KOPT-K1 (cell line): Measurements from ENCODE around the gene MPL.

Source experiments
- H3K27ac ChIP-seq: fragments of 200-600 bp; sonication (generic); 2 replicates; pipeline ENCODE4 v1.5.1; 2016; ENCODE audit warnings: antibody characterized with exemption, mild to moderate bottlenecking, low read depth, low read length; ENCODE audit not compliant: poor library complexity, severe bottlenecking
- H3K36me3 ChIP-seq: fragments of 200-600 bp; sonication (generic); 2 replicates; pipeline ENCODE4 v1.5.1; 2017; ENCODE audit warnings: antibody characterized with exemption, mild to moderate bottlenecking, low read length, moderate library complexity; ENCODE audit not compliant: insufficient read depth
- H3K9me3 ChIP-seq: fragments of 200-600 bp; sonication (generic); 2 replicates; pipeline ENCODE4 v1.5.1; 2017; ENCODE audit warnings: antibody characterized with exemption, low read length, mild to moderate bottlenecking; ENCODE audit not compliant: insufficient read depth, poor library complexity, severe bottlenecking

The MPL gene

DNA sequence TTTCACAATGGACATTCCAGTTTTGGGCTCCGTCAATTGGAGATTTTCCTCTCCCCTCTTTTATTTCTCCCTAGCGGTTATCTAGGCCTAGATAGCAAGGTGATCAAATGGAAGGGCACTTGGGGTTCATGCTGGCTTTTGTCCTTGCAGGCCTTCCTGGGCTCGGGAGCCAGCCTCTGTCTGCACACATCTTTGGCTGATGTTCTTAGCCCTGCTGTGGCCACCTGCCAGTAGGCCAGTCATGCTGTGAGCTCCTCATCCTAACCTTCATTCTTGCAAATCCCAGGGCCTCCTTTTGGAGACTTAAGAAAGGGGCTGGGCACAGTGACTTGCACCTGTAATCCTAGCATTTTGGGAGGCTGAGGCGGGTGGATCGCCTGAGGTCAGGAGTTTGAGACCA lies 23.4 kb upstream of the MPL start:
- H3K36me3 ChIP-seq = no peaks in the 10 kb centered on the region
- H3K9me3 ChIP-seq = no peaks in the 10 kb centered on the region
- no peak overlapping the region for H3K27ac ChIP-seq

DNA sequence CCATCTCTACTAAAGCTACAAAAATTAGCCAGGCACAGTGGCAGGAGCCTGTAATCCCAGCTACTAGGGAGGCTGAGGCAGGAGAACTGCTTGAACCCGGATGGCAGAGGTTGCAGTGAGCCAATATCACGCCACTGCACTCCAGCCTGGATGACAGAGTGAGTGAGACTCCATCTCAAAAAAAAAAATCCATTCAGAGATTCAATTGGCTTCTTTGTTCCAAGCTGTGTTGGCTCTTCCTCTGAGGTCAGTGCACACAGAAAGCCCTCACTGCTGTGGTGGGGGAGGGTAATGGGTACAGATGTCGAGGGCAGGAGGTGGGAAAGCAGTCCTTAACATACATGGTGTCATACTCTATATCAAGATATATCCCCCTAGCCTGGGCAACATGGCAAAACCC lies 22.1 kb upstream of the MPL start:
- no peaks in the 10 kb centered on the region for H3K36me3 ChIP-seq
- H3K9me3 ChIP-seq = no peaks in the 10 kb centered on the region
- H3K27ac ChIP-seq = no peak overlapping the region

DNA sequence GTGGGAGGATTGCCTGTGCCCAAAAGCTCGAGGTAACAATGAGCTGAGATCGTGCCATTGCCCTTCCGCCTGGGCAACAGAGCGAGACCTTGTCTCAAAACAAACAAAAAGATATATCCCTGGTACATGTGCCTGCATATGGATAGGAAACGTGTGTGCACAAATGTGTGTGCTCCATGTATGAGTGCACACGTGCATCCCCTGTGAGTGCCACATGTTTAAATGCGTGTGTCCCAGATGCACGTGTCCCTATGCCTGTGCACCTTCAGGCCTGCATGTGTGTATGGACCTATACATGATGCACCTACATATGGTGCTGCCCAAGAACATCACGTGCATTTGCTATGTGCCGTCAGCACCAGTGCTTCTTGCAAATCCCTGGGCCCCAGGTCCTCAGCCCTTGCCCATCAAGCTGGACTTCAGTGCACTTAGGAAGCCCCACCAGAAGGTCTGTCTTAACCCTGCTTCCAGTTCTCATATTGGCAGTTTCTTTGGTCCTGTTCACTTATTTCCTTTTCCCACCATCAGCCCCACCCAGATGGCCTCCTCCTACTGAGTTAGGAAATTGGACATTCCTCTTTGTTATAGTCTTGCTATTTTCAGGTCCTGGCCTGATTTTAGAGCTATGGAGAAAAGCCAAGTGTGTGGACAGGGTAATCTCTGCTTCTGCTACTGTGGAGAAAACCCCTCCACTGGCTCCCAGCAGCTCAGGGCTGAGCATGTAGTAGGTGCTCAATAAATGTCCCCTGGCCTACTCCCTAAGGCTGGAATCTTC lies 21.5 kb upstream of the MPL start:
- no peaks in the 10 kb centered on the region for H3K9me3 ChIP-seq
- no peak overlapping the region for H3K27ac ChIP-seq
- no peaks in the 10 kb centered on the region for H3K36me3 ChIP-seq

DNA sequence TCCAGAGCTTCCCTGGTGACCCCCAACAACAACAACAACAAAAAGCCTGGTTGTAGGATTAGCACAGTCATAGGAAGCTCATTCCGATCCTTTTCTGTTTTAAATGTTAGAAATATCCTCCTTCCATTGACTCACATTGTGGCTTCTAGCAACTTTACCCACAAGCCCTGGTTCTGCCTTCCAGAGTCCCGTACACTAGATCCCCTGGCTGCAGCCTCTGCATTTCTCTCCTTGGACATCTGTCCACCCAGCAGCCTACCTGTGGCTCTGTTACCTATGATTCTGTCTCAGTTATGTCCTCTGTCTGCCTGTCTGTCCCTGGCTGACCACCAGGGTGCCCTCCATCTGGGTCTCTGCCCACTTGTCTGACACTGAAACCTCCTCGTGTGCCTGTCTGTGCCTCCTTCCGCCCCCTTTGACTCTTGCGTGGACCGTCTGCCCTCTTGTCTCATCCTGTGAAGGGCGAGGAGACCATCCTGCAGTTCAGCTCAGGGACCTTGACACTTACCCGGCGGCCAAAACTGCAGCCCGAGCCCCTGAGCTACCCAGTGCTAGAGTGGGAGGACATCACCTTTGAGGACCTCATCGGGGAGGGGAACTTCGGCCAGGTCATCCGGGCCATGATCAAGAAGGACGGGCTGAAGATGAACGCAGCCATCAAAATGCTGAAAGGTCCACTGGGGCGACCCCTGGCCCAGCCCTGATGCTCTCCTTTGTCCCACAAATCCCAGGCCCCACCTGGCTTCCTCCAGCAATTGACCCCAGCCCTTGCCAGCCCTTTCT lies 20.7 kb upstream of the MPL start:
- Histone ChIP-seq H3K27ac (no peak overlapping the region), H3K36me3 (no peaks in the 10 kb centered on the region)

DNA sequence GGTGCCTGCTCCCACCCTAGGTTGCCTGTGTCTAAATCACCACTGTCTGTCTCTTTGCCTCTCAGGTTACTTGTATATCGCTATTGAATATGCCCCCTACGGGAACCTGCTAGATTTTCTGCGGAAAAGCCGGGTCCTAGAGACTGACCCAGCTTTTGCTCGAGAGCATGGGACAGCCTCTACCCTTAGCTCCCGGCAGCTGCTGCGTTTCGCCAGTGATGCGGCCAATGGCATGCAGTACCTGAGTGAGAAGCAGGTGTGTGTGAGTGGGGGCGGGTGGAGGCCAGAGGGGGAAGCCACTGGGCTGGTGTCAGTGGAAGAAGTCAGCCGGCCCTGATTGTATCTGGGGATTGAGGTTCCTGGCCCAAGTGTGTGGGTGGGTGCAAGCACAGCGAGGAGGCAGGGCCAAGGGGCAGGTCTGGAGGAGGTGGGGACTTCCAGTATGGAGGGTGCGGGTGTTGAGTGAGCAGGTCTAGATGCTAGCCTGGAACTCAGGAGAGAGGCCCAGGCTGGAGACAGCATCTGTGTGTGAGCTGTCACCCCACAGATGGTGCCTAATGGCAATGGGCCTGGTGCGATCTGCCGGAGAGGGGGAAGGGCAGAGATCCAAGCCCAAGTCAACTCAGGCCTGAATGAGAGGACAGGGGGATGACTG lies 19.7 kb upstream of the MPL start:
- H3K36me3 ChIP-seq = no peaks in the 10 kb centered on the region
- no peaks in the 10 kb centered on the region for H3K9me3 ChIP-seq
- H3K27ac ChIP-seq = no peak overlapping the region

More for the DNA sequence above, 20.7 kb upstream of the MPL start:
- no peaks in the 10 kb centered on the region for H3K9me3 ChIP-seq

GRCh38 chr1:43318831-43319230 lies 18.8 kb upstream of the MPL start:
- no peaks in the 10 kb centered on the region for H3K9me3 ChIP-seq
- H3K27ac ChIP-seq = no peak overlapping the region
- no peaks in the 10 kb centered on the region for H3K36me3 ChIP-seq

DNA sequence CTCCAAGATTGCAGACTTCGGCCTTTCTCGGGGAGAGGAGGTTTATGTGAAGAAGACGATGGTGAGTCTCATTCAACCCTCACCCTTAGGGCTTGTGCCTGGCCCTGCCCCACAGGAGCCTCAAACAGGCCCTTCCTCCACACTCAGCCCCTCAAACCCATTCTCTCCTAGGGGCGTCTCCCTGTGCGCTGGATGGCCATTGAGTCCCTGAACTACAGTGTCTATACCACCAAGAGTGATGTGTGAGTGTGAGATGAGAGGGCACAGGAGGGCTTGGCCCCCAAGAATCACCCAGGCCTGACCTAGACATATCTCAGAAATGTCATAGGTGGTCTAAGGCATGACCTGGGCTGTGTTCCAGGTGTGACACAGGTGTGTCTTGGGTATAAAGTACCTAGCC lies 18.3 kb upstream of the MPL start:
- Histone ChIP-seq H3K9me3 (no peaks in the 10 kb centered on the region), H3K27ac (no peak overlapping the region), H3K36me3 (no peaks in the 10 kb centered on the region)

DNA sequence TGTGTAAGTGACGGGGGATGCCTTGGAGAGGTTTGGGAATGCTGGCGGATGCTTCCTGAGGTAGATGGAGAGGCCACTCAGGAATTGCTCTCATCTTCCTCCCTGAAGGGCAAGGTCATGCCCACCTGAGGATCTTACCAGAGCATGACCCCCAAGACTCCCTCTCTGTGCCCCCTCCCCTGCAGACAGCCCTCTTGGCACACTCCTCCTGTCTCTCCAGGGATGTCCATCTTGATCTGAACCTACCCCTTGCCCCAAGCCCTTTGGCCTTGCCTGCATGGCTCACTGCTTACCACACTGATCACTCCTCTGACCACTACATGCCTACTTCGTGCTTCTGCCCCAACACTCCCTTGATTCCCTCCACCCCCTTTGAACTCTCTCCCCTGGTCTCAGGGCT lies 17.9 kb upstream of the MPL start:
- no peaks in the 10 kb centered on the region for H3K36me3 ChIP-seq
- H3K27ac ChIP-seq = no peak overlapping the region
- H3K9me3 ChIP-seq = peaks cover 2% of the 10 kb centered on the region

GRCh38 chr1:43321331-43321891 lies 16.2 kb upstream of the MPL start:
- H3K36me3 ChIP-seq = no peaks in the 10 kb centered on the region
- peaks cover 15% of the 10 kb centered on the region for H3K9me3 ChIP-seq
- H3K27ac ChIP-seq = no peak overlapping the region

DNA sequence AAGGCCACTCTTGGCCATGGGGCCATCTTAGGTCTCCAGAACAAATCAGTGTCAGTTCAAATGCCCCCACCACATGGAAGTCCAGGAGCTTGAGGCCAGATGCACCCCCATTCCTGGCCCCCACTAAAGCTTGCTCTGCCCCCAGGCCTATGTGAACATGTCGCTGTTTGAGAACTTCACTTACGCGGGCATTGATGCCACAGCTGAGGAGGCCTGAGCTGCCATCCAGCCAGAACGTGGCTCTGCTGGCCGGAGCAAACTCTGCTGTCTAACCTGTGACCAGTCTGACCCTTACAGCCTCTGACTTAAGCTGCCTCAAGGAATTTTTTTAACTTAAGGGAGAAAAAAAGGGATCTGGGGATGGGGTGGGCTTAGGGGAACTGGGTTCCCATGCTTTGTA lies 15.1 kb upstream of the MPL start:
- H3K36me3 ChIP-seq = no peaks in the 10 kb centered on the region
- peaks cover 15% of the 10 kb centered on the region for H3K9me3 ChIP-seq
- no peak overlapping the region for H3K27ac ChIP-seq

- Histone ChIP-seq H3K36me3 (no peaks in the 10 kb centered on the region), H3K27ac (no peak overlapping the region), H3K9me3 (peaks cover 21% of the 10 kb centered on the region)
Observed at GRCh38 chr1:43324810-43325209, 12.8 kb upstream of the MPL start.

- H3K27ac ChIP-seq = no peak overlapping the region
- no peaks in the 10 kb centered on the region for H3K36me3 ChIP-seq
Observed at GRCh38 chr1:43325381-43325780, 12.2 kb upstream of the MPL start.

DNA sequence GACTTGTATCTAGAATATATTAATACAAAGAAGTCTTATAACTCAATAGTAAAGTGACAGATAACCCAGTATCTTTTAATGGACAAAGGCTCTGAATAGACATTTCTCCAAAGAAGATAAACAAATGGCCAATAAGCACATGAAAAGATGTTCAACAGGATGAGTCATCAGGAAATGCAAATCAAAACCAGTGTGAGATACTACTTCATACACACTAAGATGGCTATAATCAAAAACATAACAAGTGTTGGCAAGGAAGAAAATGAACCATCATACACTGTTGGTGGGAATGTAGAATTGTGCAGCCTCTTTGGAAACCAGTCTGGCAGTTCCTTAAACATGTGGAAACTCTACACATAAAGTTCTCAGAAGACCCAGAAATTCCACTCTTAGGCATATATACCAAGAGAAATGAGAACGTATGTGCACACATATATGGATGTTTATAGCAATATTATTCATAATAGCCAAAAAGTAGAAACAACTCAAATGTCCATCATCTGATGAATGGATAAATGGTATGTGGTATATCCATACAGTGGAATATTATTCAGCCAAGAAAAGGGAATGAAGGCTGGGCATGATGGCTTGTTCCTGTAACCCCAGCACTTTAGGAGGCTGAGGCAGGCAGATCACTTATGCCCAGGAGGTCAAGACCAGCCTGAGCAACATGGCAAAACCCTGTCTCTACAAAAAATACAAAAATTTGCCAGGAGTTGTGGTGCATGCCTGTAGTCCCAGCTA lies 9.9 kb upstream of the MPL start:
- Histone ChIP-seq H3K36me3 (no peaks in the 10 kb centered on the region), H3K9me3 (peaks cover 21% of the 10 kb centered on the region), H3K27ac (no peak overlapping the region)

More at GRCh38 chr1:43325381-43325780, 12.2 kb upstream of the MPL start:
- H3K9me3 ChIP-seq = peaks cover 21% of the 10 kb centered on the region

GRCh38 chr1:43329995-43330751 lies 7.4 kb upstream of the MPL start:
- no peak overlapping the region for H3K27ac ChIP-seq
- peaks cover 15% of the 10 kb centered on the region for H3K9me3 ChIP-seq
- H3K36me3 ChIP-seq = no peaks in the 10 kb centered on the region
